Duodenal mucosa (tissue), 2 donors: Measurements from ENCODE around the gene TGFBR1.

Source experiments
- H3K27ac ChIP-seq: one replicate; pipeline ENCODE4 v1.7.0; 2013; ENCODE audit warnings: low read depth, low read length
- H3K27me3 ChIP-seq, 2 donors: one replicate each; pipeline ENCODE4 v1.7.0; 2013; ENCODE audit warnings: low read length in 2 of 2, control low read depth in 1 of 2; ENCODE audit not compliant: insufficient read depth in 2 of 2, control insufficient read depth in 1 of 2
- H3K36me3 ChIP-seq, 2 donors: one replicate each; pipeline ENCODE4 v1.7.0; 2013; ENCODE audit warnings: low read length in 2 of 2, control low read depth in 1 of 2; ENCODE audit not compliant: insufficient read depth in 2 of 2, control insufficient read depth in 1 of 2
- H3K4me1 ChIP-seq, 2 donors: one replicate each; pipeline ENCODE4 v1.7.0; 2013; ENCODE audit warnings: low read length in 2 of 2, control low read depth in 1 of 2; ENCODE audit not compliant: insufficient read depth in 2 of 2, control insufficient read depth in 1 of 2
- H3K4me3 ChIP-seq, 2 donors: one replicate each; pipeline ENCODE4 v1.7.0; 2013; ENCODE audit warnings: low read length in 2 of 2, low read depth in 1 of 2
- H3K9ac ChIP-seq, 2 donors: one replicate each; pipeline ENCODE4 v1.7.0; 2013; ENCODE audit warnings: low read length in 2 of 2, low read depth in 1 of 2
- H3K9me3 ChIP-seq, 2 donors: one replicate each; pipeline ENCODE4 v1.7.0; 2013; ENCODE audit warnings: low read length in 2 of 2, control low read depth in 1 of 2; ENCODE audit not compliant: control insufficient read depth in 1 of 2

The TGFBR1 gene

DNA sequence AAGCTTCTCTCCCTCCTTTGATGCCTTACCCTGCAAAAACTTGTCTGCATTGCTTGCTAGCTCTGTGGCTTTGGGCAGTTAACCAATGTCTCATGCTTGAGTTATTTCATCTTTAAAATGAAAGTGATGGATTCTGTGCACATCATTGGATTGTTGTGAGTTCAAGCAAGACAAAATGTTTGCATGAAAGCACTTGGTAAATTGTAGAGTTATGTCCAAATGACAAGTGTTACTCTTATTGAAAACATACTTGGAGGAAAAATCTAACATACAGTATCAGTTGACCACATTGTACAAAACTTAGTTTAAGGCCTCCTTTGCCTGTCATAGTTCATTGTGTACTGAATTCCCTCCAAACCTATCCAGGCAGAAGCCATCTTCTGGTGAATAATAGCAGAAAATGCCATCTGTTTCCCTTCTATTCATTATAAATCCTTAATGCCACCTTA is 30.0 kb downstream of the TGFBR1 start:
- no peaks in the 10 kb centered on the region for H3K9me3 ChIP-seq
- H3K36me3 ChIP-seq, result peaks cover 5 to 16% of the 10 kb centered on the region in 2 donors
- H3K4me3 ChIP-seq, result no peak overlapping the region
- H3K27me3 ChIP-seq, result no peaks in the 10 kb centered on the region
- no peak overlapping the region for H3K9ac ChIP-seq
- H3K4me1 ChIP-seq, result peaks cover 4% of the 10 kb centered on the region in 2 donors
- no peak overlapping the region for H3K27ac ChIP-seq

DNA sequence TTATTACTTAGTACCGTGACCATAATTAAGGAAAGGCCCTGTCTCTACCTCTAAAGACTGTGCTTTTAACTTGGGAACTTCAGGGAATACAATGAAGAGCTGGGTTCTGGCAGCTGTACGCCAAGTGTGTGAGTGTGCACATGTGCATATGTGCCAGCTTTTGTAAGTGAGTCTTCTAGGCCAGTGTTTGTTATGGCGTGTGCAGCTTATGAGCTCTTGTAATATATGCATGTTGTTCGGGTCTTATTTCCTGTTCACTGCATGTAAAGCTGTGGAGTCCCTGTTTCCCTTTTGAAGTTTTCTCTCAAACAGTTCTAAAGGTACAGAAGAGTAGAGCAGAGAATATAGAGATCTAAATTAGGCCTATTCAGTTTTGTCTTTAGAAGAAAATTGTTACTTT is 30.5 kb downstream of the TGFBR1 start:
- Histone ChIP-seq H3K9ac (no peak overlapping the region), H3K4me3 (no peak overlapping the region), H3K4me1 (peaks cover 0 to 4% of the 10 kb centered on the region in 2 donors), H3K27ac (no peak overlapping the region), H3K9me3 (no peaks in the 10 kb centered on the region), H3K36me3 (peaks cover 5 to 13% of the 10 kb centered on the region in 2 donors), H3K27me3 (no peaks in the 10 kb centered on the region)

DNA sequence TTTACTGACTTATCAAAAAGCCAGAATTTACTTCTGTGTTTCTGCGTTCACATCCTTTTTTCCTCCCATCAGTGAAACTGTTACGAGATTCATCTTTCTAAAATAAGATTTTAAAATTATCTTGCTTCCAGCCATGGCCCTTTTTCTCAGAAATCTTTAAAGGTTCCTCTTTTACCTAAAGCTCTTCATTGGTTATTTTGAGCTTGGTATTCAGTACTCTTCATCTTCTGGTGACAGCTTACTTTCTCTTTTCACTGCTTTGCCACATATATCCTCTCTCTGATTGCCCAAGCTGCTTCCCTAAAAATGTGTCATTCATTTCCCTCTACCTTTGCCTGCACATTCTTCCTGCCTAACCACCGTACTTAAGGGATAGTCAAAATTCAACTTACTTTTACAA is 32.3 kb downstream of the TGFBR1 start:
- Histone ChIP-seq H3K9me3 (no peaks in the 10 kb centered on the region), H3K27ac (no peak overlapping the region), H3K36me3 (peaks cover 4 to 13% of the 10 kb centered on the region in 2 donors)

DNA sequence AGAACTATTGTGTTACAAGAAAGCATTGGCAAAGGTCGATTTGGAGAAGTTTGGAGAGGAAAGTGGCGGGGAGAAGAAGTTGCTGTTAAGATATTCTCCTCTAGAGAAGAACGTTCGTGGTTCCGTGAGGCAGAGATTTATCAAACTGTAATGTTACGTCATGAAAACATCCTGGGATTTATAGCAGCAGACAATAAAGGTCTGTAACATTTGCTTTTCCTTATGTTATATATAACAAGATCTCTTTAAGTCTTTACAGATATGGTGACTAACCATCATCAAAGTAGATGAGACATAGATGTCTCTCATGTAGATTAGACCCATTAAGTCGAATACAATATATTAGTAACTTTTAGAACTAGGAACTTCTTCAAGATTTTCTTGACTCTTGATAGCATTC is 33.0 kb downstream of the TGFBR1 start:
- peaks cover 0 to 12% of the 10 kb centered on the region in 2 donors for H3K36me3 ChIP-seq
- no peak overlapping the region for H3K4me3 ChIP-seq
- H3K9ac ChIP-seq, result no peak overlapping the region
- no peaks in the 10 kb centered on the region for H3K9me3 ChIP-seq
- no peaks in the 10 kb centered on the region for H3K27me3 ChIP-seq
- H3K27ac ChIP-seq, result no peak overlapping the region
- peaks cover 0 to 4% of the 10 kb centered on the region in 2 donors for H3K4me1 ChIP-seq

More for the DNA sequence above, 32.3 kb downstream of the TGFBR1 start:
- H3K27me3 ChIP-seq, result no peaks in the 10 kb centered on the region
- no peak overlapping the region for H3K9ac ChIP-seq
- peaks cover 0 to 4% of the 10 kb centered on the region in 2 donors for H3K4me1 ChIP-seq
- no peak overlapping the region for H3K4me3 ChIP-seq

DNA sequence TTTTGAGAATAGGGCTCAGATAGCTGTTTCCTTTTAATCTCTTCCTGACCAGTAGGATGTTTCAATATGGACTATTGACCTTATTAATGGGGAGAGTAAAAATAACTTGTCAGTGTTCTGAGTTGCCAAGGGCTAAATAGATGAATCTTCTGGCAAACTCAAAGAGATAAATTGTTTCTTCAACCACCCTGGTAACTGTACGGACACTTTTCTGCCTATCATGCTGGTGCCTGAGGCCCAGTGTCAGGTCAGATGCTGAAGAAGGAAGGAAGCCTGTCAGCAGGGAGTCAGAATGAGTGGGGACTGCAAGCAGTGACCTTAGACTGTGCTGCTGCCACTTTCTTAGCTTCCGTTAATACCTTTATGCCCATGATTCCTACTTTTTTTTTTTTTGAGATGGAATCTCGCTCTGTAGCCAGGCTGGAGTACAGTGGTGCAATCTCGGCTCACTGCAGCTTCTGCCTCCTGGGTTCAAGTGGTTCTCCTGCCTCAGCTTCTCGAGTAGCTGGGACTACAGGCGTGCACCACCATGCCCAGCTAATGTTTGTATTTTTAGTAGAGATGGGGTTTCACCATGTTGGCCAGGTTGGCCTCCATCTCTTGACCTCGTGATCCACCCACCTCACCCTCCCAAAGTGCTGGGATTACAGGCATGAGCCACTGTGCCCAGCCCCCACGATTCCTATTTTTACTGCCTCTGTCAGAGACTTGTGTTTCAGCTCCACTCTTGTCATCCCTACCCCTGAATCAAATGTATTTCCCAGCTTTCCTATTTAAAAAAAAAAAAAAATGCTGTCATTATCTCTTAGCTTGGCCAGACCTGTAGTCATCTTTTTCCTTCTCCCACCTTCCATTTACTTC is 33.7 kb downstream of the TGFBR1 start:
- Histone ChIP-seq H3K27ac (no peak overlapping the region), H3K9ac (no peak overlapping the region), H3K4me1 (peaks cover 0 to 4% of the 10 kb centered on the region in 2 donors), H3K4me3 (no peak overlapping the region), H3K36me3 (peaks cover 0 to 12% of the 10 kb centered on the region in 2 donors), H3K9me3 (no peaks in the 10 kb centered on the region), H3K27me3 (no peaks in the 10 kb centered on the region)

DNA sequence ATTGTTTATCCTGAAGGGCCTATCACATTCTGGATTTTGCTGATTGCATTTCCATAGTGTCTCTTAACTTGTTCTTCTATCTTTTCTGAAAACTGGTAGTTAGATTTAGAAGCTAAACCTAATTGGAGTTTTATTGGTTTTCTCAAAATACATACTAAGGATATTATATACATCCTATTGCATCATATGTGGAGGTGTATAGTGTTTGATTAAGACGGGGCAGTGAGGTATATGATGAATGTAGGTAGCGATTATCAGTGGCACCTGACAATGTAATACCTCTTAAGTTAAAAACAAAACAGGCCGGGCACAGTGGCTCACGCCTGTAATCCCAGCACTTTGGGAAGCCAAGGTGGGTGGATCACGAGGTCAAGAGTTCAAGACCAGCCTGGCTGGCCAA is 35.0 kb downstream of the TGFBR1 start:
- H3K4me3 ChIP-seq, result no peak overlapping the region
- H3K27ac ChIP-seq, result no peak overlapping the region
- H3K27me3 ChIP-seq, result no peaks in the 10 kb centered on the region
- peaks cover 2 to 20% of the 10 kb centered on the region in 2 donors for H3K36me3 ChIP-seq
- H3K4me1 ChIP-seq, result no peaks in the 10 kb centered on the region
- H3K9me3 ChIP-seq, result no peaks in the 10 kb centered on the region
- H3K9ac ChIP-seq, result no peak overlapping the region

DNA sequence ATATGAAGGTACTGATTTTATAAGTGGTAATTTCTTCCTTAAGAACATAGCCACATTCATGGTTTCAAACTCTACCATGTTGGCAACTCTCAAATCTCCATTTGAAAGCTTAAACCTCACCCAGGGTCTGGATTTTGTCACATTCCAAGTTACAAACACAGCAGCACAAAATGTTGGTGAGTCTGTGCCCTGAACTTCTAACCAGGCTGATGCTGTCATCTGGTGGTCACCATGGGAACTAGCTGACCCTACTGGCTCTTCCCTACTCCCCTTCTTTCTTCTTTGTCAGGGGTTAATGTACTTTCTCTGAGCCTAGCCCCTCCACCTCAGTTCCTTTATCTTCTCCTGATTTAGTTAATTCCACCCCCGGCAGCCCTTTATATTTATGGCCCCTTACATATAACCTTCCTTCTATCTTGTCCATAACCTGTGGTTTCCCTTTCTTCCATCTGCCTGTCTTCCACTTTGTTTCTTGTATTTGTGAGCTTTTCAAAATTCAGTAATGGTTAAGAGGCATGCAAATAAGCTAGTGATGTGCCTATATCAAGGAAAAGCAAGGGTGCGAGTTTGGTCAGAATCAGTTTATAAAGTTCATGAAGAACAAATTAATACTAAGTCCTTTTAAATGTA is 35.9 kb downstream of the TGFBR1 start:
- H3K9ac ChIP-seq, result no peak overlapping the region
- no peak overlapping the region for H3K27ac ChIP-seq
- peaks cover 11 to 29% of the 10 kb centered on the region in 2 donors for H3K36me3 ChIP-seq
- no peak overlapping the region for H3K4me3 ChIP-seq
- H3K27me3 ChIP-seq, result no peaks in the 10 kb centered on the region
- no peaks in the 10 kb centered on the region for H3K4me1 ChIP-seq
- no peaks in the 10 kb centered on the region for H3K9me3 ChIP-seq

DNA sequence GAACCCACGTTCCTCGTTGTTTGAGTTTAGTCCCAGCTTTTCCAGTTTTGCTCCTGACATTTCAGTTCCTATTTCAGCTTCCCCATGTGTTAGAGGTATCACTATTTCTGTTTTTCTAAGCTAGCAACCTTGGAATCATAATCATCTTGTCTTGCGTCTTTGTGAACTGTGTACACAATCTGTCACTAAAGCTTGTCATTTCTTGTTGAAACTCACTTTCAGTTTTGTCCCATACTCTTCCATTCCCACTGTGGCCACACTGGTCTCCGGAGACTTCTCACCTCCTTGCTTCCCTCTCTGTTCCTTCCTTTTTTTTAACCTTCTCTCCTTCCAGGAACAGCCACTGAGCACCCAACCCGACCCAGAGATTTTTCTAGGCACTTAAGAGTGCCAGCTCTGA is 36.9 kb downstream of the TGFBR1 start:
- no peaks in the 10 kb centered on the region for H3K9me3 ChIP-seq
- H3K4me1 ChIP-seq, result no peaks in the 10 kb centered on the region
- H3K36me3 ChIP-seq, result peaks cover 15 to 39% of the 10 kb centered on the region in 2 donors
- H3K27ac ChIP-seq, result no peak overlapping the region
- H3K9ac ChIP-seq, result no peak overlapping the region
- no peaks in the 10 kb centered on the region for H3K27me3 ChIP-seq
- H3K4me3 ChIP-seq, result no peak overlapping the region

DNA sequence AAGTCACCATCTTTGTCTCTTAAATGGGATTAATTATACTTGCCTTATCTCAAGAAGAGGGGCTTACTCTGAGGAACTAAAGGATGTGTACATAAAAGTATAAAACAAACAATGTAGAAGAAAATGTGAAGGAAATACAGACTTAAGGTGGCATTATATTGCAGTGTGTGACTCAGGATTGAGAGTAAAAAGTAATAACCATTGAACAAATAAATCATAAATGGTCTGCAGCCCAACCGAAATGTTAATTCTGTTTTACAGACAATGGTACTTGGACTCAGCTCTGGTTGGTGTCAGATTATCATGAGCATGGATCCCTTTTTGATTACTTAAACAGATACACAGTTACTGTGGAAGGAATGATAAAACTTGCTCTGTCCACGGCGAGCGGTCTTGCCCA is 37.4 kb downstream of the TGFBR1 start:
- Histone ChIP-seq H3K36me3 (peaks cover 19 to 44% of the 10 kb centered on the region in 2 donors), H3K4me3 (no peak overlapping the region), H3K27ac (no peak overlapping the region), H3K9ac (no peak overlapping the region), H3K27me3 (no peaks in the 10 kb centered on the region), H3K9me3 (no peaks in the 10 kb centered on the region), H3K4me1 (no peaks in the 10 kb centered on the region)

DNA sequence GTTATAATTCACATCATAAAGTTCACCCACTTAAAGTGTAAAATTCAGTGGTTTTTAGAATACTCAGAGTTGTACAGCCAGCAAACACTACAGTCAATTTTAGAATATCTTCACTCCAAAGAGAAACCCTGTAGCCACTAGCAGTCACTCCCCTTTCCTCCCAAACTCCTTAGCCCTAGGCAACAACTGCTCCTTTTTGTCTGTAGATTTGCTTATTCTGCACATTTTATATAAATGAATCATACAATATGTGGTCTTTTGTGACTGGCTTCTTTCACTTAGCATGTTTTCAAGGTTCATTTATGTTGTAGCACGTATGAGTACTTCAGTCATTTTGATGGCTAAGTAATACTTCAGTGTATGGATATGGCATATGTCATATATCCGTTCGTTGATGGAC is 38.7 kb downstream of the TGFBR1 start:
- H3K4me3 ChIP-seq, result no peak overlapping the region
- peaks cover 30 to 54% of the 10 kb centered on the region in 2 donors for H3K36me3 ChIP-seq
- no peaks in the 10 kb centered on the region for H3K4me1 ChIP-seq
- H3K27ac ChIP-seq, result no peak overlapping the region
- no peaks in the 10 kb centered on the region for H3K27me3 ChIP-seq
- H3K9me3 ChIP-seq, result no peaks in the 10 kb centered on the region
- no peak overlapping the region for H3K9ac ChIP-seq
